Spleen (tissue), 7 donors: ENCODE results near the gene HOXB7.

Experiments used
- CTCF ChIP-seq, 11 experiments: fragments of 200-600 bp in 7 of 11; fragments of 450-650 bp in 4 of 11; sonication (generic) in 4 of 11; IDR thresholded peaks in 8 of 11; conservative IDR thresholded peaks in 3 of 11; 1 replicate in 7 of 11; 2 replicates in 4 of 11; pipeline versions ENCODE4 v1.4.0 to v1.8.0; 2016 to 2021; ENCODE audit warnings: antibody characterized with exemption in 11 of 11, inconsistent platforms in 4 of 11, mild to moderate bottlenecking in 1 of 11
- POLR2A ChIP-seq, 3 donors: fragments of 450-650 bp; IDR thresholded peaks; one replicate each; pipeline ENCODE4 v1.5.1; 2017; ENCODE audit warnings: antibody characterized with exemption in 3 of 3, mild to moderate bottlenecking in 1 of 3
- POLR2AphosphoS5 ChIP-seq, 3 donors: sonication (generic); formaldehyde crosslinking; IDR thresholded peaks; one replicate each; pipeline ENCODE4 v1.5.1; 2017; ENCODE audit warnings: antibody characterized with exemption in 3 of 3
- donor health status: DM: no; HTN: no; CAD: no; lungs with moderate emphysema.
- donor health status: DM: no; HTN: no; CAD: no.
- donor health status: DM: no; HTN: no; CAD: no.

GRCh38 chr17:48632579-48633265, 21.9 kb upstream of the HOXB7 start:
- TF ChIP-seq CTCF (IDR thresholded peaks at IDR 0.05 in 8 of 11, conservative IDR thresholded peaks at IDR 0.05 in 3 of 11) = no peak
- TF ChIP-seq POLR2AphosphoS5 (IDR thresholded peaks at IDR 0.05) = no peak
- no peak for TF ChIP-seq POLR2A (IDR thresholded peaks at IDR 0.05)
